NCI-H1092 (cell line): ENCODE data around the gene PHF21A.

ENCODE experiments used
- DNase-seq: peaks from one replicate; lab custom pipeline; 2025; lab: John Stamatoyannopoulos, UW

PHF21A gene

DNA sequence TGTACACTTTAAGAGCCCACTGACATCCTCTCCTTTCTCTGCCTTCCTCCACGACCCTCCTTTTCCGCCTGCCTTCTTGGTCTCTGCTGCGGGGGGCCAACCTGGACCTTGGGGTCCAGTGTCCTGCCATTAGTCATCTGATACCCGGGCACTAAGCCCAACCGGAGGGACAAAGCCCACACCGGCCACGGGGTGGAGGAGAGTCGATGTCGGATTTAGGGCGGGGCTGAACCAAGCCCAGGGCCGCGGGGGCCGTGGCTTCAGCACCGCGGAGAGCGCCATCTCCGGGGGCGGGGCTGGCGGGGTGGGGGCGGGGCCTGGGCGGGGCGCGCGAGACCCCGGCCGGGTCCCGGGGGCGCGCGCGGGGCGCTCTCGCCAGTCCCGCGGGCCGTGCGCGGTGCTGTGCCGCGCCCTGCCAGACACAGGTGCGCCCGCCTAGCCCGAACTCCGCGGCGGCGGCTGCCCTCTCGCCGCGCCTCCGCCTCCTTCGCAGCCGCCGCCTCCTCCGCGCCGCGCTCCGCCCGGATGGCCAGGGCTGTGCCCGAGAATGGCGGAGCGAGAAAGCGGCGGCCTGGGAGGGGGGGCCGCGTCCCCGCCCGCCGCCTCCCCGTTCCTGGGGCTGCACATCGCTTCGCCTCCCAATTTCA is 235.9 kb downstream of the PHF21A start, which contains the start of gene MAPK8IP1:
Gene MAPK8IP1 (plus strand): TSS at position 378 of the 647 bp plus-strand sequence. CDS start 170 bp downstream, at position 548.
- peak; percentile 55 for DNase-seq

DNA sequence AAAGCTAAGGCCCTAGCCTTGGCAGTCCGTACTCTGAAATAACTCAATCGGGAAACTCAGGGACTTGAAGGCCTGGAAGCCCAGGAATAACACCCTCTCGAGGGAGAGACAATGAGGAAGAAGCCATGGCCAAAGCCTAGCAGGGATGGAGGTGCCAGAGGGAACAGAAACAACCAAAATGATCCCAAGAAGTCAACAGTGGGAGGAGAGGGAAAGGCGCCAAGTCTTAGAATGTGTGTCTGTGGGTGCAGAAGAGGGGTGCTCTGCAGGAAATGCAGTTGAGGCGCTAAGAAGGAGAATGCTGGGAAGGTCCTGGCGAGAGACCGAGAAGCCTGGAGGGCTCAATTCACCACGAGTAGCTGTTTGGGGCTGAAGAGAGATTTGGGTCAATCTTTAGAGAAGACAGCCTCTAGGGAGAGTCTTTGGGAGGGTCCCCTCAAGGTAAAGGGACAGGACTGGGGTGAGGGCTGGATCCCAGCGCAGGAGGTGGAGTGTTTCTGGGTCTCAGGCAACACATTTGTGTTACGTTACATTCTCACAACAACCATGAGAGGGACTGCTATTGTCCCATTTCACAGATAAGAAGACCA is 236.6 kb downstream of the PHF21A start:
- no peak for DNase-seq
